Measurements from ENCODE around the gene ABLIM1.

ABLIM1 gene

GRCh38 chr10:114437473-114438292, 220.4 kb downstream of the ABLIM1 start:
- FAIRE-seq = peak; percentile 65

GRCh38 chr10:114436941-114437340, 221.1 kb downstream of the ABLIM1 start:
- no peak for FAIRE-seq

GRCh38 chr10:114432566-114433093, 225.4 kb downstream of the ABLIM1 start:
- no peak for FAIRE-seq

- FAIRE-seq = no peak
Measured at GRCh38 chr10:114431414-114432135, 226.5 kb downstream of the ABLIM1 start.

GRCh38 chr10:114430688-114431413, 227.2 kb downstream of the ABLIM1 start:
- no peak for FAIRE-seq

GRCh38 chr10:114429581-114430335, 228.3 kb downstream of the ABLIM1 start:
- no peak for FAIRE-seq

GRCh38 chr10:114427124-114427852, 230.8 kb downstream of the ABLIM1 start:
- no peak for FAIRE-seq

- no peak for FAIRE-seq
Measured at GRCh38 chr10:114426476-114426875, 231.6 kb downstream of the ABLIM1 start.

- FAIRE-seq = no peak
Measured at GRCh38 chr10:114420811-114421485, 237.1 kb downstream of the ABLIM1 start.

GRCh38 chr10:114418109-114418508, 240.0 kb downstream of the ABLIM1 start:
- FAIRE-seq = no peak

GRCh38 chr10:114412907-114413797, 244.9 kb downstream of the ABLIM1 start:
- FAIRE-seq = no peak

GRCh38 chr10:114408968-114409444, 249.1 kb downstream of the ABLIM1 start:
- no peak for FAIRE-seq

DNA sequence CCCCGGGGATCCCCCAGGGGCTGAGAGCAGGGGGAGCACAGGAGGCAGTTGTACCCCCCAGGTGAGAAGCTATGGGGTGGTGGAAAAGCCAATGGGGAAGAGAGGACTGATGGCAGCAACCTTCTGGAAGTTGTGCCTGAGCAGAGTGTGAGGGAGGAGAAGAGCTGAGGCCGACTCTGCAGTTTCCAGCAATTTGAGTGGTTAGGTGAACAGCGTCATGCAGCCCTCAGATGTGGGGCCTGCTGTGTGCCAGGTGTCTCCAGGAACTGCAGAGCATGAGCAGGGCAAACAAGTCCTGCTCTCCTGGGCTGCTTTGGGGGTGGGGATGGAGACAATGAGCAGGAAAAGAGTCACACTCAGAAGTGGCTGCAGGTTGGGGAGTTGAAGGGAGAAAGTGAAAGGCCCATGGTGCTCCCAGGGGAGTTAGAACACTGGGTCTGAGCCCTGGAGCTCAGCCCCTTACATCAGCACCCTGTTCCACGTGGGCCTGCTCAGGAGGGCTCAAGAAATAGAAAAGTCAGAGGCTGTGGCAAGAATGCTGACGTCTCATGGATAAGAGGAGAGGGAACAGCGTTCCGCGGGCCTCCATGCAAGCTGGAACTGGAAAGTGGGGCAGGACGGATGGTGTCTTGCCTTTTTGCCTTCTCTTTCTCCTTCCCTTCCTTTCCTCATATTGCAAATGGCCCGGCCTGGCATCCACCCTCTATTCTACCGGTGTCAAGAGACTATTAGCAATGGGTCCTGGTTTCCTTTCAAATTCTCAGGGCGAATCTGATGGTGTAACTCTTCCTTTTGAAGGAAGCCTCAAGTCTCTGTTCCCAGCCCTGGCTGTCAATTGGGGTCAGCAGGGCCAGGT, 249.7 kb downstream of the ABLIM1 start:
- FAIRE-seq = no peak

- no peak for FAIRE-seq
Measured at GRCh38 chr10:114406455-114406854, 251.6 kb downstream of the ABLIM1 start.

GRCh38 chr10:114405011-114405350, 253.1 kb downstream of the ABLIM1 start:
- no peak for FAIRE-seq

- no peak for FAIRE-seq
Measured at GRCh38 chr10:114404171-114405010, 253.7 kb downstream of the ABLIM1 start, which contains the start of gene AFAP1L2. AFAP1L2 (minus strand) TSS chr10:114404502; CDS start chr10:114404455, 47 bp downstream.

GRCh38 chr10:114403541-114404161, 254.4 kb downstream of the ABLIM1 start:
- no peak for FAIRE-seq

Data from A204.1 (cell line).